Limb (tissue), 2 donors: ENCODE data around the gene CHMP4B.
"Not testable (repeated sequence)": the region's sequence is repeated elsewhere in the genome, so short reads cannot be mapped to it uniquely, and the experiment has no call there.

ENCODE experiments used
- DNase-seq, 2 donors: peaks; one replicate each; pipeline ENCODE4 v3.0.0-alpha.2; 2016; ENCODE audit errors: extremely low spot score in 2 of 2

The CHMP4B gene

GRCh38 chr20:33789109-33789857 is 21.9 kb upstream of the CHMP4B start:
- DNase-seq, result no peak

DNA sequence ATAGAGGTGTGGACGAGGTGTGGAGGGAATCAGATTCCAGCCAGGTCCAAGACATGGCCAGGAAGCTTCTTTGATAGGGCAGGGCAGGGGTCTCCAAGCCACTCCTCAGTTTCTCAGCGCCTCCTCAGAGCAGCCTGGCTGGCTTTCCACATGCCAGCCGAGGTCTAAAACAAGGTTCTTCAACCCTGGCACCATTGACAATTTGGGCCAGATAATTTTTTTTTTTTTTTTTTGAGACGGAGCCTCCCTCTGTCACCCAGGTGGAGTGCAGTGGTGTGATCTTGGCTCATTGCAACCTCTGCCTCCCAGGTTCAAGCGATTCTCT is 21.3 kb upstream of the CHMP4B start:
- no peak for DNase-seq

DNA sequence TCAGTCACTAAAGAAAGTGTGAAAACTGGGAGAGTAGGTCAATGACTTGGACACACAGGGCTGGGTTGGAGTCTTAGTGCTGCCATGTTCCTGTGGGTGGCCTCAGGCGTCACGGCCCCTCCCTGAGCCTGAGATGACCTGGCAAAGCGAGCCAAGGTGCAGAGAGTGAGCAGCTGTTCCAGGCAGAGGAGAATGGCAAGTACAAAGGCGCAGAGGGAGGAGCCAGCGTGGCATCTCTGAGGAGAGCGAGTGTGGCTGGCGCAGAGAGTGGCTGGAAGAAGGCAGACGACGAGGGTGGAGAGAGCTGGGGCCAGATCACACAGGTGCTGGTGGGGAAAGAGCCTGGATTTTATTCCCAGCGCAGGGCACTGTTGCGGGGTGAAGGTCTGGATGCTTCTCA is 20.6 kb upstream of the CHMP4B start:
- no peak for DNase-seq

DNA sequence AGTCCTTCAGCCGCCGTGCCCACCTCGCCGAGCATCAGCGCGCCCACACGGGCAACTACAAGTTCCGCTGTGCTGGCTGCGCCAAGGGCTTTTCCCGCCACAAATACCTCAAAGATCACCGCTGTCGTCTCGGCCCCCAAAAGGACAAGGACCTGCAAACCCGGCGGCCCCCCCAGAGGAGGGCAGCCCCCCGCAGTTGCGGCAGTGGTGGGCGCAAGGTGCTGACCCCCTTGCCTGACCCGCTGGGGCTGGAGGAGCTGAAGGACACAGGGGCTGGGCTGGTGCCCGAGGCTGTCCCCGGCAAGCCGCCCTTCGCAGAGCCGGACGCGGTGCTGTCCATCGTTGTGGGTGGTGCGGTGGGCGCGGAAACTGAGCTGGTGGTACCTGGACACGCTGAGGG is 20.1 kb upstream of the CHMP4B start:
- DNase-seq, result no peak

DNA sequence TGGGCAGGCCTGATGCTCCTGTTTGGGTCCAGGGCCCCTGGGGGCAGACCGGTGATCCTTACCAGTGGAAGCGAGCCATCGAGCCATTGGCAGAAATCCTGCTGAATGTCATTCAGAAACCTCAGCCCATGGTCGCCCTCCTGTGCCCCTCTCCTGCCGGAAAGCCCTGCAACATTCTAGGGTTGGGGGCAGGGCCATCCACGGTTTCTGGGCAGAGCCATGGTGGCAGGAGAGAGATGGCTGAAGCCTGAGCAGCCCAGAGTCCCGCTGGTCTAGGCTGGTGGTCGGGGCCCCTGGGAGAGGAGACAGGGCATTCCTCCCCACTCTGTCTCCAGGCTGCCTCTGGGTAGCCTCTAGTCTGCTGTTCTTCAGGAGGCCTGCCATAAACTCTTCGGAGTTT is 19.6 kb upstream of the CHMP4B start:
- no peak for DNase-seq

DNA sequence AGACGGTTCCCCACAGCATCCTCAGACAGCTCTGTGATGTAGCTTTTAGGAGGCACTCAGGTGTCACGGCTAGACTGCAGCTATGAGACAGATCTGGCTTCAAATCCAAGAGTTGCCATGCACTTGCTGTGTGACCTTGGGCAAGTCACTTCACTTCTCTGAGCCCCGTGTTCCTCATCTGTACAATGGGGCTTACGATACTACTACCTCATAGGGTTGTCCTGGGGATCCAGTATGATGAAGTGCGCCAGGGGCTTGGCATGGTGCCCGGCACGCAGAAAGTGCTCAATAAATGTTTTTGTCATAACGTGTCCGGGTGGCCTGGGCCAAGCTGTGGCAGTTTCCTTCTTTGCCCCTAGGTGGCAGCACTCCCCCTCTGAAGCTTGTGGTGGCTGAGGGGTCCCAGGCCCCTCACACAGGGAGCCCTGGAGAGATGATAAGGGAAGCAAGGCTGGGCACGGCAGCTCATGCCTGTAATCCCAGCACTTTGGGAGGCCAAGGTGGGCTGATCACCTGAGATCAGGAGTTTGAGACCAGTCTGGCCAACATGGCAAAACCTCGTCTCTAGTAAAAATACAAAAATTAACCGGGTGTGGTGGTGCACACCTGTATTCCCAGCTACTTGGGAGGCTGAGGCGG is 19.1 kb upstream of the CHMP4B start:
- DNase-seq, result peak in 1 of 2 donors; percentile 61

DNA sequence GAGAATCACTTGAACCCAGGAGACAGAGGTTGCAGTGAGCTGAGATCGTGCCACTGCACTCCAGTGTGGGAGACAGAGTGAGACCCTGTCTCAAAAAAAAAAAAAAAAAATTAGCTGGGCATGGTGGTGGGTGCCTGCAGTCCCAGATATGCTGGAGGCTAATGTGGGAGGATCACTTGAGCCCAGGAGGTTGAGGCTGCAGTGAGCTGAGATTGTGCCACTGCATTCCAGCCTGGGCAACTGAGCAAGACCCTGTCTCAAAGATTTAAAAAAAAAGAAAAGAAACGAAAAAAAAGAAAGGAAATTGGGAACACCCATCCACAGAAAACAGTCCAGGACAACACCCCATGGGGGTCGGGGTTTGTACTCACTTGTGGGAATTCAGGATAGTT is 18.6 kb upstream of the CHMP4B start:
- DNase-seq, result not testable (repeated sequence)

DNA sequence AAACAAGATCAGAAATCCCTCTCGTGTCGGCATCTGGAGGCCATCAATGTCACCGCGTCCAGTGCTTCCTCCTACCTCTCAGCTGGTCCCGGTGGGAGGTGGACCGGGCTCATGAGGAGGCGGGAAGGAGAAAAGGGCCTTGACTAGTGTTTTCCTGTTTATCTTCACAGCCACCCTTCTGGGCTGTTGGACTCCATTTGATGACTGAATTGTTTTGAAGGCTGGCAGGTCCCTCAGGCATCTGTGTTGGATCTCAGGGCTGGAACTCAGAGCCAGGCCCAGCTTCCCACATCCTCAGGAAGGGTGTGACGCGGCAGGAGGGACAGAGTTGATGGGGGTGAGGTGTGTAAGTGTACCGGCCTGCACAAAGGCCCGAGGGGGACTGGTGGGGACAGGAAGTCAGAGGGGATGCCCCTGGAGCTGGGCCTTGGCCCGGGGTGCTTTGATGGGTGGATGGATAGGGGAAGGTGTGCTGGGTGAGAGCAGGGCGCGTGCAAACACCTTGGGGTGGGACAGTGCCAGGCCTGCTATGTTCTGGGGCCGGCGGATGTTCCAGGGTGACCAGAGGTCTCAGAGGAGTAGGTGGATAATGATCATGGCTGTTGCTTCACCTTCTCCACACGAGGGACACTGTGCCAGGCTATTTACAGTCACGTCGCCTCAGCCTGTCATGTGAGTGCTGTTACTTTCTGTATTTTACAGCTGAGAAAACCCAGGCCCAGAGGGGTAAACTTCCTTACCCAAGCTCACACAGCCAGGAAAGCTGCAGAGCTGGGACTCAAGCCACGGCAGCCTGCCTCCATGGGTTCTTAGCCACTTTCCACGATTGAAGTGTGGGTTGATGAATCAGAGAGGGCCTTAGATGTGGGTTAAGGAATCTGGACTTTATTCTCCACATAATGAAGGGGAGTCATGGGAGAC is 17.9 kb upstream of the CHMP4B start:
- no peak for DNase-seq

DNA sequence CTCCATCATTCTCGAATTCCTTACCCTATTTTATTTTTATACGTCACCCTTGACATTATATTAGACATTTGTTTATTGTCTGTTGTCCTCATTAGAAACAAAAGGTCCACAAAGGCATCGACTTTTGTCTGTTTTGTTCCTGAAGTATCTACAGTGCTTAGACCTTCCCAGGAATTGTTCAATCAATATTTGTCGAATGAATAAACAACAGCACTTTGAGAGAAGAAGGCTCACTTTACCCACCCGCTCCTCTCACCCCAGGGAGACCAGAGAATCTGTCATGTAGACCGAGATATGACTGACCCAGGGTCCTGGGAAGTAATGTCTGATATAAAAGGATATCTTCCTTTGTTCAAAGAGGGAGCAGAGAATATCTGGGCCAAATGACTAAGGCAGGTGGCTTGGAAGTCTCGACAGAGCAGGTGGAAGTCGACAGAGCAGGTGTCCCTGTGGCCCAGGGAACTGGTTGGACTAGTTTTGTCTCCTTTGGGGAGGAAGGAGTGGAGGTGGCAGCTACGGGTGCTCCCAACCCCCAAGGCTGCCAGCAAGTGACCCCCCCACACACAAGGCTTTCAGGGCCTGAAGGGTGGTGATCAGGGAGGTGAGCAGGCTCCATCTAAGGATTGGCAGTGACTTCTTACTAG is 14.8 kb upstream of the CHMP4B start:
- DNase-seq, result no peak

GRCh38 chr20:33796907-33797544 is 14.1 kb upstream of the CHMP4B start:
- DNase-seq, result no peak

DNA sequence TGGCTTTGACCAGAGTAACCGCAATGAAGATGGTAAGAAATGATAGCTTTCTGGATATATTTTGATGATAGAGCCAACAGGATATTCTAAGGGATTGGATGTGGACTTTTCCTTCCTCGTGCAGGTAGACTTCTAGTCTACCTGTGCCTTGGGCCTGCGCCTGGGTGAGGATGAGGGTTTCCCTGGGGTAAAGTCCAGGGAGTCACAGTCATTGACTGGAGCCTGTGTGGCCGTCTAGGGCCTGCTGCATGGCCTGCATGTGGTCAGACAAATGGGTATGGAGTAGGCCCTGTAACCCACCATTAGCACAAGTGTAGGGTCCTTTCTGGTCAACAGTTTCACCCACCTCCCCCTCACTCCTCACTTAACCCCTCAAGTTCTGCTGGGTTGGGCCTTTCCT is 12.7 kb upstream of the CHMP4B start:
- DNase-seq, result no peak

- no peak for DNase-seq
Measured at GRCh38 chr20:33803921-33804337, 7.2 kb upstream of the CHMP4B start.

- DNase-seq, result no peak
Measured at GRCh38 chr20:33808388-33808787, 2.8 kb upstream of the CHMP4B start.

DNA sequence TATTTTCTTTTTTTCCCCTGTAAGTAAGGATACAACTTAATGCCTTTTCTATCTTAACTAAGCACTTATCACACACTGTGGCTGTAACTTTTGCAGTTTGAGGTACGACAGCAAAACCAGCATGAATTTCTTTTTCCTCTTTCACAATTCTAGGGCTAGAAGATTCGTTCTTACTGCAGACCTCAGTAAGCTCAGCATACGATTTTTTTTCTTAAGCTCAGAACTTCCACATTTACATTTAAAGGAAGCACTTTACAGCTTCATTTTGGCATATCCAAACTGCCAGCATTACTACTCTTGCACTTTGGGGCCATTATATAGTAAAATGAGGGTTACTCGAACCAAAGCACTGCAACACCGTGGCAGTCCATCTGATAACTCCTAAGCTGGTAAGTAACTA is 889 bp upstream of the CHMP4B start:
- DNase-seq, result no peak

- no peak for DNase-seq
Measured at GRCh38 chr20:33811776-33812151, 616 bp downstream of the CHMP4B start.

- DNase-seq, result no peak
Measured at GRCh38 chr20:33812152-33812849, 1.2 kb downstream of the CHMP4B start.

DNA sequence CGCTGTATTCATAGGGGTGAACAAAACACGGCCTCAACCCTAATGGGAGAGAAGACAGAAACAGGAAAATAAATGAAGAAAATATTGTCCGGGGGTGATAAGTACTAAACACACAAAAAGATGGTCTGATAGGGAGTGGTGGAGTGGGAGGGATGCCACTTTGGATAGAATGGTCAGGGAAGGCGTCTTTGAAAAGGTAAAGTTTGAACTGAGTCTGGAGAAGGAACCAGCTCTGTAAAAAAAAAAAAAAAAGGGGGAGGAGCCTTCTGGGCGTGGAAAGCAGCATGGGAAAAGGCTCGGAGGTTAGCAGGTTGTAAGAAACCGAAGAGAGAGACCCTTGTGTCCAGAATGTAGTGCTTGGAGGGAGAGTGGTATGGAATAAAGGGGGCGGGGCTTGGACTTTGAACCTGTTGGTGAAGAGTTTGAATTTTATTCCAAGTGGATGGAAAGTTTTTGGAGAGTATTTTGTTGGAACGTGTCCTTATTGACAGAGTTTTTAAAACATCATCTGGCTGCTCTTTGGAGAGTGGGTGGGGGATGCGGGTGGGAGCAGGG is 1.8 kb downstream of the CHMP4B start:
- no peak for DNase-seq

- no peak for DNase-seq
Measured at GRCh38 chr20:33814238-33814712, 3.1 kb downstream of the CHMP4B start.

DNA sequence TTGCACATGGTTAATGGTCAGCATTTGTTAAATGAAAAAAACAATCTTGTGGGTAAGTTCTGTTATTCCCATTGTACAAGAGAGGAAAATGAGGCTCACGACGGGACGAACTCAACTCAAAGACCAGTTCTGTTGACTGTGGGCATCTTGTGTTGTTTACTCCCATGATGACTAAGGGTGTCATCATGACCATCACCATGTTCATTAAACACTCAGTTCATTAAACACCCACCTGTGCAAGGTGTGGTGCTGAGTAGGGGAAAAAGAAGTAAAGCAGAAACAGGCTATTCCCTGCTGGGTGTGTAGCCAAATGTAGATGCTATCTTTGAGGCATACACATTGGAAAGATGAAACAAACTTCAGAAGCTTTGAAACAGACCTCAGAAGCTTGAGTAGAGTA is 4.5 kb downstream of the CHMP4B start:
- DNase-seq, result no peak

- DNase-seq, result no peak
Measured at GRCh38 chr20:33816191-33816590, 5.0 kb downstream of the CHMP4B start.
